ENCODE results near the gene OAS2.

Gene OAS2

DNA sequence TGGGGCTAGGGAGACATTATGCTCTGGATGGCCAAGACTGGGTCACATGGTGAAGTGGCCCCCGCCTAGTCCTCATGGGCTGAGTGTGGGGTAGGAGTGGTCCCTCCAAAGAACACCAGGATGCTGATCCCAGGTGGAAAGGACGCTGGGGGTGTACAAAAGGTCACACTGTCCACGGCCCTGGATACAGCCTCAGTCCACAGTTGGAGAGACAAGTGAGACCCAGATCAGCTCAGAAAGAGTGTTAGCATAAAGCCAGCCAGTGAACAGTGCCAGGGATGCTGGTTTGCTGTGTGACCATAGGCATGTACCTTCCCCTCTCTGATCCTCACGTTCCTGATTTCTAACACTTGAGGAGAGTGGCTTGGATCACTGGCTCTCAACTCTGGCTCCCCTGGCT is 13.4 kb upstream of the OAS2 start:
- Mint-ChIP-seq H3K4me3 (no peak overlapping the region), H3K9me3 (peaks cover 5% of the 10 kb centered on the region), H3K27me3 (no peaks in the 10 kb centered on the region), H3K27ac (no peak overlapping the region), H3K4me1 (peaks cover 7% of the 10 kb centered on the region), H3K36me3 (peaks cover 73% of the 10 kb centered on the region)
- CTCF ChIA-PET, result interaction anchor here (2.4 kb wide), 1 partner anchor 28 kb away, joined by 11 read pairs; no protein-coding TSS in a partner anchor
- no peak for DNase-seq

DNA sequence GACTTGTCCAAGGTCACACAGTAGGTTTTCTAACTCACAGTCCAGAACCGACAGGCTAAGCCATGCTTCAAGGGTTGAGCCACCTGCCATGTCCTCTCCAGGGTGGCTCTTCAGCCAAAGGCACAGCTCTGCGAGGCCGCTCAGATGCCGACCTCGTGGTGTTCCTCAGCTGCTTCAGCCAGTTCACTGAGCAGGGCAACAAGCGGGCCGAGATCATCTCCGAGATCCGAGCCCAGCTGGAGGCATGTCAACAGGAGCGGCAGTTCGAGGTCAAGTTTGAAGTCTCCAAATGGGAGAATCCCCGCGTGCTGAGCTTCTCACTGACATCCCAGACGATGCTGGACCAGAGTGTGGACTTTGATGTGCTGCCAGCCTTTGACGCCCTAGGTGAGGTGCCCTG is 12.7 kb upstream of the OAS2 start:
- Mint-ChIP-seq H3K4me1 (peaks cover 7% of the 10 kb centered on the region), H3K27me3 (no peaks in the 10 kb centered on the region), H3K4me3 (no peak overlapping the region), H3K27ac (no peak overlapping the region), H3K9me3 (peaks cover 4% of the 10 kb centered on the region), H3K36me3 (peaks cover 73% of the 10 kb centered on the region)
- DNase-seq, result no peak
- CTCF ChIA-PET, result interaction anchor here (2.4 kb wide), 1 partner anchor 27 kb away, joined by 11 read pairs; no protein-coding TSS in a partner anchor

DNA sequence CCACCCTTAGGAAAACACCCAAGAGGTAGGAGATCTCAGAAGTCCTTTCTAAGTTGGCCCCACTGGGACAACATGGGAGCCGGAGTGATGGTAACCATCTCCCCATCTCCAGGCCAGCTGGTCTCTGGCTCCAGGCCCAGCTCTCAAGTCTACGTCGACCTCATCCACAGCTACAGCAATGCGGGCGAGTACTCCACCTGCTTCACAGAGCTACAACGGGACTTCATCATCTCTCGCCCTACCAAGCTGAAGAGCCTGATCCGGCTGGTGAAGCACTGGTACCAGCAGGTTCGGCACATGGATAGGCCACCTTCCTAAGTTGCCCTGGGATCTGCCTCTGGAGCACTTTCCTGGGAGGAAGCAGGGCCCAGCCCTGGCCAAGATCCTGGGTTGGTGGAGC is 11.0 kb upstream of the OAS2 start:
- DNase-seq, result no peak
- H3K36me3 Mint-ChIP-seq, result peaks cover 64% of the 10 kb centered on the region
- H3K4me3 Mint-ChIP-seq, result no peak overlapping the region
- H3K27me3 Mint-ChIP-seq, result no peaks in the 10 kb centered on the region
- no peaks in the 10 kb centered on the region for H3K9me3 Mint-ChIP-seq
- CTCF ChIA-PET, result interaction anchor here (0.9 kb wide), 1 partner anchor 26 kb away, joined by 3 read pairs; no protein-coding TSS in a partner anchor
- H3K4me1 Mint-ChIP-seq, result no peaks in the 10 kb centered on the region
- no peak overlapping the region for H3K27ac Mint-ChIP-seq

DNA sequence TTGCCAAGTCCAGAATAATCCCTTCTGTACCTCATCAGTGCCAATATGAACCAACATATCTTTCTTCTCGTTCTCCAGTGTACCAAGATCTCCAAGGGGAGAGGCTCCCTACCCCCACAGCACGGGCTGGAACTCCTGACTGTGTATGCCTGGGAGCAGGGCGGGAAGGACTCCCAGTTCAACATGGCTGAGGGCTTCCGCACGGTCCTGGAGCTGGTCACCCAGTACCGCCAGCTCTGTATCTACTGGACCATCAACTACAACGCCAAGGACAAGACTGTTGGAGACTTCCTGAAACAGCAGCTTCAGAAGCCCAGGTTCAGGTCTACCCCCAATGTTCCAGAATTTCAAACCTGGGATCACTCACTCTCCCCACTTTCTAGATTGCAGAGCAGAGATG is 10.5 kb upstream of the OAS2 start:
- H3K27me3 Mint-ChIP-seq, result no peaks in the 10 kb centered on the region
- no peaks in the 10 kb centered on the region for H3K9me3 Mint-ChIP-seq
- H3K4me3 Mint-ChIP-seq, result no peak overlapping the region
- no peak overlapping the region for H3K27ac Mint-ChIP-seq
- peaks cover 62% of the 10 kb centered on the region for H3K36me3 Mint-ChIP-seq
- CTCF ChIA-PET, result interaction anchor here (0.9 kb wide), 1 partner anchor 25 kb away, joined by 3 read pairs; no protein-coding TSS in a partner anchor
- no peaks in the 10 kb centered on the region for H3K4me1 Mint-ChIP-seq
- DNase-seq, result no peak

DNA sequence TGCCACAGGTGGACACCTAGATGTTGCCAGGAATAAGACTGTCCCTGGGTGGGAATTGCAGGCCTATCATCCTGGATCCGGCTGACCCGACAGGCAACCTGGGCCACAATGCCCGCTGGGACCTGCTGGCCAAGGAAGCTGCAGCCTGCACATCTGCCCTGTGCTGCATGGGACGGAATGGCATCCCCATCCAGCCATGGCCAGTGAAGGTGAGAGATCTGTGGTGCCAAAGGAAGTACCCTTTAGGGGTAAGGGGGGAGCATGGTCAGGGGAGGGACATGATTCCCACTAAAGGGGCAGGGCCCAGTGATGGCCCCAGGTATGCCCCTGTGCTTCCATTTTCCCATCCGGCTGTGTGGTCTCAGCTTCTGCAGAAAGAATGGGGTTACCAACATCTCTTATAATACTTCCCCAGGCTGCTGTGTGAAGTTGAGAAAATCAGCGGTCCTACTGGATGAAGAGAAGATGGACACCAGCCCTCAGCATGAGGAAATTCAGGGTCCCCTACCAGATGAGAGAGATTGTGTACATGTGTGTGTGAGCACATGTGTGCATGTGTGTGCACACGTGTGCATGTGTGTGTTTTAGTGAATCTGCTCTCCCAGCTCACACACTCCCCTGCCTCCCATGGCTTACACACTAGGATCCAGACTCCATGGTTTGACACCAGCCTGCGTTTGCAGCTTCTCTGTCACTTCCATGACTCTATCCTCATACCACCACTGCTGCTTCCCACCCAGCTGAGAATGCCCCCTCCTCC is 8.6 kb upstream of the OAS2 start:
- H3K27me3 Mint-ChIP-seq, result no peaks in the 10 kb centered on the region
- no peaks in the 10 kb centered on the region for H3K9me3 Mint-ChIP-seq
- H3K36me3 Mint-ChIP-seq, result peaks cover 50% of the 10 kb centered on the region
- CTCF ChIA-PET, result interaction anchor here (2.0 to 2.2 kb wide), 2 partner anchors 23 to 70 kb away, joined by 8 to 9 read pairs; no protein-coding TSS in a partner anchor
- H3K4me3 Mint-ChIP-seq, result no peak overlapping the region
- no peaks in the 10 kb centered on the region for H3K4me1 Mint-ChIP-seq
- no peak for DNase-seq
- H3K27ac Mint-ChIP-seq, result no peak overlapping the region

DNA sequence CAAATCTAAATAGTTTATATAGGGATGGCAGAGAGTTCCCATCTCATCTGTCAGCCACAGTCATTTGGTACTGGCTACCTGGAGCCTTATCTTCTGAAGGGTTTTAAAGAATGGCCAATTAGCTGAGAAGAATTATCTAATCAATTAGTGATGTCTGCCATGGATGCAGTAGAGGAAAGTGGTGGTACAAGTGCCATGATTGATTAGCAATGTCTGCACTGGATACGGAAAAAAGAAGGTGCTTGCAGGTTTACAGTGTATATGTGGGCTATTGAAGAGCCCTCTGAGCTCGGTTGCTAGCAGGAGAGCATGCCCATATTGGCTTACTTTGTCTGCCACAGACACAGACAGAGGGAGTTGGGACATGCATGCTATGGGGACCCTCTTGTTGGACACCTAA is 7.9 kb upstream of the OAS2 start:
- Mint-ChIP-seq H3K9me3 (no peaks in the 10 kb centered on the region), H3K27me3 (no peaks in the 10 kb centered on the region), H3K4me1 (no peaks in the 10 kb centered on the region), H3K36me3 (peaks cover 47% of the 10 kb centered on the region), H3K27ac (no peak overlapping the region), H3K4me3 (no peak overlapping the region)
- DNase-seq, result no peak
- CTCF ChIA-PET, result interaction anchor here (2.0 to 2.2 kb wide), 2 partner anchors 22 to 70 kb away, joined by 8 to 9 read pairs; no protein-coding TSS in a partner anchor

DNA sequence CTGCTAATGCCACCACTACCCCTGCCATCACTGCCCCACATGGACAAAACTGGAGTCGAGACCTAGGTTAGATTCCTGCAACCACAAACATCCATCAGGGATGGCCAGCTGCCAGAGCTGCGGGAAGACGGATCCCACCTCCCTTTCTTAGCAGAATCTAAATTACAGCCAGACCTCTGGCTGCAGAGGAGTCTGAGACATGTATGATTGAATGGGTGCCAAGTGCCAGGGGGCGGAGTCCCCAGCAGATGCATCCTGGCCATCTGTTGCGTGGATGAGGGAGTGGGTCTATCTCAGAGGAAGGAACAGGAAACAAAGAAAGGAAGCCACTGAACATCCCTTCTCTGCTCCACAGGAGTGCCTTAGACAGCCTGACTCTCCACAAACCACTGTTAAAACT is 7.1 kb upstream of the OAS2 start:
- Mint-ChIP-seq H3K36me3 (peaks cover 41% of the 10 kb centered on the region), H3K9me3 (no peaks in the 10 kb centered on the region), H3K27ac (no peak overlapping the region), H3K27me3 (no peaks in the 10 kb centered on the region), H3K4me1 (peaks cover 1% of the 10 kb centered on the region), H3K4me3 (no peak overlapping the region)
- no peak for DNase-seq
- CTCF ChIA-PET, result no interaction called here

DNA sequence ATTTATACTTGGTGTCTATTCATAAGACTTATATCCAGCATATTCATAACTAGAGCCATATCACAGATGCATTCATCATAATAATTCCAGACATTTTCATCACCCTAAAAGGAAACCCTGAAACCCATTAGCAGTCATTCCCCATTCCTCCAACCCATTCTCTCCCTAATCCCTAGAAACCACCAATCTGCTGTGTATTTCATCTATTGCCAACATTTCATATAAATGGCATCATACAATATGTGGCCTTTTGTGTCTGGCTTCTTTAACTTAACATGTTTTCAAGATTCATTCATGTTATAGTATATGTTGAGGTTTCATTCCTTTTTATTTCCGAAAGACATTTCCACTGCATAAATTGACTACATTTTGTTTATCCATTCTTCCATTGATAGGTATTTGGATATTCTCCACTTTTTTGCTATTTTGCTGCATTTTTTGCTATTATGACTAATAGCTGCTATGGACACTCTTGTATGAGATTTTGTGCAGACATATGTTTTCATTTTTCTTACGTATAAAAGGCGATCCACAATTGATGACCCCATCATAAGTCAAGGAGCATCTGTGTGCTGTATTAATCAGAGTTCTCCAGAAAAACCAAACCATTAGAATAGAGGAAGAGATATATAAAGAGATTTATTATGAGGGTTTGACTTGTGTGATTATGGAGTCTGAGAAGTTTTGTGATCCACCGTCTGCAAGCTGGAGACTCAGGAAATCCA is 5.1 kb upstream of the OAS2 start:
- peaks cover 31% of the 10 kb centered on the region for H3K36me3 Mint-ChIP-seq
- CTCF ChIA-PET, result interaction anchor here (1.2 to 1.8 kb wide), 2 partner anchors 15 to 19 kb away, joined by 3 to 8 read pairs; no protein-coding TSS in a partner anchor
- peaks cover 20% of the 10 kb centered on the region for H3K4me1 Mint-ChIP-seq
- H3K27me3 Mint-ChIP-seq, result no peaks in the 10 kb centered on the region
- H3K9me3 Mint-ChIP-seq, result no peaks in the 10 kb centered on the region
- no peak overlapping the region for H3K4me3 Mint-ChIP-seq
- no peak overlapping the region for H3K27ac Mint-ChIP-seq
- no peak for DNase-seq

DNA sequence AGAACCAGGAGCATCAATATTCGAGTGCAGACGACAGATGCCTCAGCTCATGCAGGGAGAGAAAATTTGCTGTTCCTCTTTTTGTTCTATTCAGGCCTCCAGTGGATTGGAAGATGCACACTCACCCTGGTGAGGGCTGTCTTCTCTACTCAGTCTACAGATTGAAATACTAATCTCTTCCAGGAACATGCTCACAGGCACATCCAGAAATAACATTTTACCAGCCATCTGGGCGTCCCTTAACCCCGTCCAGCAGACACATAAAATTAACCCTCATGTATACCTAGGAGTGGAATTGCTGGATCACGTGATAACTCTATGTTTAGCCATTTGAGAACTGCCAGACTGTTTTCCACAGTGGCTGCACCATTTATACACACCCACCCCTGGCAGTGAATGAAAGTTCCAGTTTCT is 4.5 kb upstream of the OAS2 start:
- Mint-ChIP-seq H3K4me3 (no peak overlapping the region), H3K27me3 (peaks cover 4% of the 10 kb centered on the region), H3K9me3 (no peaks in the 10 kb centered on the region), H3K4me1 (peaks cover 20% of the 10 kb centered on the region), H3K27ac (no peak overlapping the region), H3K36me3 (peaks cover 34% of the 10 kb centered on the region)
- CTCF ChIA-PET, result no interaction called here
- DNase-seq, result no peak

DNA sequence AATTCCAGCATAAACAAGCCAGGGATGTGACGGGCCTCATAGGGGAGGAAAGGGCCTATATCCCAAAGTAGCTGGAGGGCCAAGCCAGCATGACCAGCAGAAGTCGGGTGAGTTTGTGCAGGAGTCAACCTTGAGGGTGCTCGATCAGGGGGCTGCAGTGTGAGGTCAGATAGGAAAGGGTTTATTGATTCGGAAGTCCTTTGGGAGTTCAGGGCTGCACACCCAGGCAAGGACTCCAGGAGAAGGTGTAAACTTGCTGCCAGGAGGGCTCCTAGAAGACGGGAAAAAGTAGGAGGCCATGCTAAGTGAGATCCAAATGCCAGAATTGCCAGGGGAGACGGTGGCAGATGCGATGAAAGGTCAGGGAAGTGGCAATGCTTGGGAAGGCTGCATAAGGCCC is 3.4 kb upstream of the OAS2 start:
- H3K4me3 Mint-ChIP-seq, result no peak overlapping the region
- peaks cover 31% of the 10 kb centered on the region for H3K36me3 Mint-ChIP-seq
- H3K27me3 Mint-ChIP-seq, result peaks cover 4% of the 10 kb centered on the region
- no peaks in the 10 kb centered on the region for H3K9me3 Mint-ChIP-seq
- CTCF ChIA-PET, result interaction anchor here (8.2 kb wide), 1 partner anchor 17 kb away, joined by 106 read pairs; no protein-coding TSS in a partner anchor
- peaks cover 20% of the 10 kb centered on the region for H3K4me1 Mint-ChIP-seq
- no peak for DNase-seq
- H3K27ac Mint-ChIP-seq, result no peak overlapping the region

DNA sequence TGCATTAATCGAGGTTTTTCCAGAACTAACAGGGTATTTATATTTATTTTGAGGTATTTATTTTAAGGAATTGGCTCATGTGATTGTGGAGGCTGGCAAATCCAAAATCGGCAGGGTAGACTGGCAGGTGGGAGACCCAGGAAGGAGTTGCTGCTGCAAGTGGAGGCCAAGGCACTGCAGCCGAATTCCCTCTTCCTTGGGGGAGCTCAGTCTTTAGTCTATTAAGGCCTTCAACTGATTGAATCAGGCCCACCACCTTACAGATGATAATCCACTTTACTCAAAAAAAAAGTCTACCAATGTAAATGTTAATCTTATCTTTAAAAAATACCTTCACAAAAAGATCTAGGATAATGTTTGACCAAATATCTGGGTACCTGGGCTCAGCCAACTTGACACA is 1.2 kb upstream of the OAS2 start:
- no peak overlapping the region for H3K4me3 Mint-ChIP-seq
- peaks cover 4% of the 10 kb centered on the region for H3K27me3 Mint-ChIP-seq
- H3K4me1 Mint-ChIP-seq, result peaks cover 40% of the 10 kb centered on the region
- DNase-seq, result no peak
- peak overlapping the region; percentile 100 for H3K27ac Mint-ChIP-seq
- H3K9me3 Mint-ChIP-seq, result peaks cover 9% of the 10 kb centered on the region
- peaks cover 34% of the 10 kb centered on the region for H3K36me3 Mint-ChIP-seq
- CTCF ChIA-PET, result interaction anchor here (8.2 kb wide), 1 partner anchor 14 kb away, joined by 106 read pairs; no protein-coding TSS in a partner anchor

DNA sequence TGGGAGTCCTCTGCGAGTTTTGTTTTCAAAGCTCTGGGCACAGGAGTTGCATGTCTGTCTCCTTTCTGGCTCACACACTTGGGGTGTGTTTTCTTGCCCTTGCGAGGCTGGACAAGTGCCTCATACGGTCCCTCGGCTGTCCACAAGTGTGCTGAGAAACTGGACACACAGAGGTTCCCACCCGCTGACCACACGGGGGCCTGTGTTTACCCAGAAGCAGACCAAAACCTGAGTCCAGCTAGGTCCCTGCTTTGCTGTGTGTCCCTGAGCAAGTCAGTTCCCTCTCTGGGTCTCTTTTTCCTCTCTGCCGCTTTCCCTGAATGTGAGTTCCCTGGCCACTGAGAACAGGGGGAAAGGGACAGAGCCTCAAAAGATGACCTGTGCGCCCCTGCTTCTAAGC is 678 bp upstream of the OAS2 start:
- Mint-ChIP-seq H3K4me3 (peak overlapping the region; percentile 99), H3K27ac (peak overlapping the region; percentile 100), H3K9me3 (peaks cover 14% of the 10 kb centered on the region), H3K4me1 (peaks cover 45% of the 10 kb centered on the region), H3K27me3 (peaks cover 4% of the 10 kb centered on the region), H3K36me3 (peaks cover 35% of the 10 kb centered on the region)
- no peak for DNase-seq
- CTCF ChIA-PET, result interaction anchor here (0.7 to 8.2 kb wide), 6 partner anchors 10 to 567 kb away, joined by 3 to 106 read pairs (median 3); no protein-coding TSS in a partner anchor

DNA sequence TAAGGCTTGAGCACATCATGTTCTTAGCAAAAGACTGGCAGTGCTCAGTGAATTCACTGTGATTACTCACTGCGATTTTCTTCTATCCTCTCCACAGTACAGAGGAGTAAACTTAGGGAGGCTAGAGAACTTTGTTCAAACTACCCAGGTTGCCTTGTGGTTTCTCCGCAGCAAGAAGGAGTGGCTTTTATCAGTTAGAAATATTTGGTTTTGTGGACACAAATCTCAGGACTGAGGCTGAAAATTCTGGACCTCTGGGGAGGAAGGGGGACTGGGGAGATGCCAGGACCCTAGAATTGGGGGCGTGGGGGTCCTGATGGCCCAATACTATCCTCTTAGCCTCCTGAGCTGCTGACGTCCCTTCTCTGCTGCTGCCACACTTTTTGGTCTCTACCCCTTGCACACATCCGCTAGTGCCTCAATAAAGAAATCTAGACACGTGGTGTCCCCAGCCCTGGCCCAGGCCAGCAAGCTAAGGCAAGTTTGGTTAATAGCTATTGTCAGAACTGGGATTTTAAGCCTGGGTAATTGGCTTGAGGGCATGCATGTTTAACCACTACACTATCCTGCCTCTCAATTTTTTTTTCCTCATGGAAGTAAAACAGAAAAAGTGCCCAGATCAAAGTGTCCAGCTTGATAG is 842 bp downstream of the OAS2 start:
- CTCF ChIA-PET, result interaction anchor here (1.1 to 8.2 kb wide), 4 partner anchors 9 to 79 kb away, joined by 3 to 106 read pairs (median 5); partner anchors contain the start of gene OAS3
- peak; percentile 70 for DNase-seq
- Mint-ChIP-seq H3K4me1 (peaks cover 52% of the 10 kb centered on the region), H3K27ac (peak overlapping the region; percentile 100), H3K36me3 (peaks cover 49% of the 10 kb centered on the region), H3K9me3 (peaks cover 25% of the 10 kb centered on the region), H3K27me3 (peaks cover 4% of the 10 kb centered on the region), H3K4me3 (peak overlapping the region; percentile 99)
